Epithelial cell of proximal tubule (primary cell): ENCODE results near the gene GTF2E1. TPM values are rescaled to one million over a fixed set of nuclear protein-coding genes. Genes with fewer than 3 reads are reported as not detected.
"Not testable (repeated sequence)": the region's sequence is repeated elsewhere in the genome, so short reads cannot be mapped to it uniquely, and the experiment has no call there.

Experiments used
- DNase-seq: peaks from one replicate; pipeline ENCODE4 v3.0.0-alpha.2; 2011; ENCODE audit warnings: low read depth
- H3K4me3 ChIP-seq: 2 replicates; pipeline ENCODE4 v1.5.1; 2011; ENCODE audit warnings: low read depth, mild to moderate bottlenecking, low read length
- CTCF ChIP-seq: conservative IDR thresholded peaks from 2 replicates; pipeline ENCODE4 v1.5.1; 2012; ENCODE audit warnings: low read depth, mild to moderate bottlenecking, low read length
- total RNA-seq: library from RNA; depleted of rRNA; stranded (reverse); fragments of >200 nt; gene quantifications from 2 replicates; pipeline ENCODE4 v1.2.3, GENCODE V29; 2015

The GTF2E1 gene
- total RNA-seq, 1 donor from 2014 or later: 17.5 TPM

- DNase-seq: no peak
- no peak overlapping the region for H3K4me3 ChIP-seq
- no peak for TF ChIP-seq CTCF
Measured at GRCh38 chr3:120710369-120710768, 32.2 kb upstream of the GTF2E1 start.

DNA sequence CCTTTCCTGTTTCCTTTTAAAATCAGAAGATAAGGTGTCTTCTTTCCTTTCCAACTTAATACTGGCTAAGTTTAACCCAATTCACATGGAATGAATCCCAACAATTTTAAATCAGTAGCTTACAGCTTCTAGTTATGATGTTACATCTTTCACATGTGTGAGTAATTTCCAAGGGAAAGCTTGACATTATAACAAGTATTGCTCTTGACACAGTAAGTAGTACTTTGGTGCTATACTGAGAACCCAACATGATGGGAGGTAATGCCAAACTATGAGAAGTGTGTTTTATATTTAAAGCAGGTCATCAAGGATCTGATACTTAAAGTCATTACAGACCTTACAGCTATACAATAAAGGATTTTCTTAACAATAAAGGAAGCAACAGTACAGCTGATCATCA lies 29.3 kb upstream of the GTF2E1 start:
- TF ChIP-seq CTCF: no peak

GRCh38 chr3:120719167-120719834 lies 23.2 kb upstream of the GTF2E1 start:
- not testable (repeated sequence) for DNase-seq

More for the DNA sequence above, 29.3 kb upstream of the GTF2E1 start:
- DNase-seq: no peak
- H3K4me3 ChIP-seq: no peak overlapping the region

GRCh38 chr3:120726791-120727190 lies 15.8 kb upstream of the GTF2E1 start:
- H3K4me3 ChIP-seq: no peak overlapping the region
- TF ChIP-seq CTCF: no peak
- no peak for DNase-seq

More at GRCh38 chr3:120719167-120719834, 23.2 kb upstream of the GTF2E1 start:
- peak overlapping the region; percentile 45 for H3K4me3 ChIP-seq

- TF ChIP-seq CTCF: no peak
- no peak for DNase-seq
- H3K4me3 ChIP-seq: no peak overlapping the region
Measured at GRCh38 chr3:120730576-120731542, 11.7 kb upstream of the GTF2E1 start.

DNA sequence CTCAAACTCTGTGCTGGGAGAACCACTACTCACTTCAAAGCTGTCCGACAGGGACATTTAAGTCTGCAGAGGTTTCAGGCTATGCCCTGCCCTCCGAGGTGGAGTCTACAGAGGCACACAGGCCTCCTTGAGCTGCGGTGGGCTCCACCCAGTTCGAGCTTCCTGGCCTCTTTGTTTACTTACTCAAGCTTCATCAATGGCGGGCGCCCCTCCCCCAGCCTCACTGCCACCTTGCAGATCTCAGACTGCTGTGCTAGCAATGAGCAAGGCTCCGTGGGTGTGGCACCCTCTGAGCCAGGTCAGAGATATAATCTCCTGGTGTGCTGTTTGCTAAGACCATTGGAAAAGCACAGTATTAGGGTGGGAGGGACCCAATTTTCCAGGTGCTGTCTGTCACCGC lies 4.5 kb upstream of the GTF2E1 start:
- H3K4me3 ChIP-seq, DNase-seq: not testable (repeated sequence)

DNA sequence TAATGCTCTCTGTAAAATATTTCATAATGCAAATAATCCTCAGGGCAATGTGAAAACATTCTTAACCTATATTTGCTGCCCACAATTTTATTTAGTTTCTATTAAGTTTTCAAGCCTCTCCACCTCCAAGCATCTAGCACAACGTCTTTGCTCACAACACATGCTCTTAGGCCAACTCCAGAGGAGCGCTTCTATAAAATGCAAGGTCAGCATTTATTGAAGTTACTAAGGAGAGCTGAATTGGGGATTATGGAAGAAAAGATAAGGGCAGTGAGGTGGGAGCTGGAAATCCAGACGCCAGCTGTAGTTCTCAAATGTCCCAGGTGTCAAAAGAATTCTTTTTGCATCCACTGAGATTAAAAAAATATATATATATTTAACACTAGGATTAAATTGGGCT lies 1.2 kb upstream of the GTF2E1 start:
- peak overlapping the region; percentile 99 for H3K4me3 ChIP-seq
- no peak for TF ChIP-seq CTCF
- DNase-seq: no peak
